Breast epithelium (tissue), 4 donors: ENCODE results near the gene TTLL6. TPM values are rescaled to one million over a fixed set of nuclear protein-coding genes. Genes with fewer than 3 reads are reported as not detected.

ENCODE experiments used
- DNase-seq, 2 donors: peaks; one replicate each; pipeline ENCODE4 v3.0.0-alpha.2; 2019; ENCODE audit warnings: low spot score in 2 of 2
- H3K27ac ChIP-seq, 2 donors: fragments of 200-600 bp; sonication (generic) in 1 of 2; one replicate each; pipeline ENCODE4 v1.5.1; 2016 to 2019; ENCODE audit warnings: mild to moderate bottlenecking in 1 of 2
- H3K27me3 ChIP-seq, 2 donors: fragments of 200-600 bp; sonication (generic) in 1 of 2; one replicate each; pipeline versions ENCODE4 v1.5.1 to v1.6.0; 2017 to 2019; ENCODE audit warnings: control low read depth in 1 of 2, mild to moderate bottlenecking in 1 of 2
- H3K36me3 ChIP-seq: fragments of 200-600 bp; one replicate; pipeline ENCODE4 v1.5.1; 2019
- H3K4me1 ChIP-seq, 2 donors: fragments of 200-600 bp; sonication (generic); one replicate each; pipeline ENCODE4 v1.5.1; 2016 to 2019; ENCODE audit warnings: control low read depth in 1 of 2
- H3K4me3 ChIP-seq, 3 donors: fragments of 200-600 bp; sonication (generic); 1 replicate in 2 of 3; 2 replicates in 1 of 3; pipeline ENCODE4 v1.5.1; 2016 to 2019; ENCODE audit warnings: mild to moderate bottlenecking in 3 of 3, moderate library complexity in 2 of 3
- H3K9me3 ChIP-seq, 2 donors: fragments of 200-600 bp; sonication (generic) in 1 of 2; one replicate each; pipeline ENCODE4 v1.5.1; 2016 to 2019; ENCODE audit warnings: control low read depth in 1 of 2
- POLR2A ChIP-seq: fragments of 450-650 bp; IDR thresholded peaks from one replicate; pipeline ENCODE4 v1.6.1; 2016; ENCODE audit warnings: antibody characterized with exemption, mild to moderate bottlenecking, moderate library complexity
- POLR2AphosphoS5 ChIP-seq, 3 donors: sonication (generic); formaldehyde crosslinking; IDR thresholded peaks; one replicate each; pipeline ENCODE4 v1.6.1; 2017; ENCODE audit warnings: antibody characterized with exemption in 3 of 3
- intact Hi-C: fragments of 100-400 bp; cut with DNase I; formaldehyde crosslinking; loops from one replicate; pipeline ENCODE4 v1.15.1; 2023; ENCODE audit warnings: low total_unique reads
- total RNA-seq, 3 donors: library from RNA; depleted of rRNA; stranded (reverse); fragments of >200 nt; gene quantifications; one replicate each; pipeline ENCODE4 v1.1.0, GENCODE V29; 2016
- TF ChIP-seq, protein P1 (sequence below), 3 donors: fragments of 450-650 bp; IDR thresholded peaks; one replicate each; pipeline ENCODE4 v1.5.1; 2016 to 2017; ENCODE audit warnings: antibody characterized with exemption in 3 of 3, mild to moderate bottlenecking in 3 of 3, moderate library complexity in 3 of 3

TTLL6 gene
- total RNA-seq, 3 donors from 2014 or later = under 0.01 to 0.32 TPM; not detected in 1

DNA sequence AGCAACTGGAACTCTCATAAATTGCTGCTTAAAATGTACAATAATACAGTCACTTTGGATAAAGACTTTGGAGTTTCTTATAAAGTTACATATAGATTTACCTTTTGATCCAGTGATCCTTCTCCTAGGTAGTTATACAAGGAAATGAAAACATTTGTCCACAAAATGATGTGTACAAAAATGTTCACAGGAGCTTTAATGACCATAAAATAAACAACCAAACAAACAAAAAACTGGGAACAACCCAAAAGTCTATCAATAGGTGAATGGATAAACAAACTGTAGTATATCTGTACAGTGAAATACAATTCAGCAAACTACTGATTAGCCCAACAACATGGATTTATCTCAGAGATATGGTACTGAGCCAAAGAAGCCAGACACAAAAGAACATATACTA lies 37.6 kb downstream of the TTLL6 start:
- H3K27me3 ChIP-seq = no peaks in the 10 kb centered on the region
- H3K4me3 ChIP-seq = no peak overlapping the region
- no peak for DNase-seq
- no peaks in the 10 kb centered on the region for H3K9me3 ChIP-seq
- H3K4me1 ChIP-seq = no peaks in the 10 kb centered on the region
- intact Hi-C loops = no loop called here
- no peaks in the 10 kb centered on the region for H3K36me3 ChIP-seq
- no peak overlapping the region for H3K27ac ChIP-seq
- TF ChIP-seq POLR2AphosphoS5 (IDR thresholded peaks at IDR 0.05) (no peak), POLR2A (no peak)
- TF ChIP-seq, protein P1, sequence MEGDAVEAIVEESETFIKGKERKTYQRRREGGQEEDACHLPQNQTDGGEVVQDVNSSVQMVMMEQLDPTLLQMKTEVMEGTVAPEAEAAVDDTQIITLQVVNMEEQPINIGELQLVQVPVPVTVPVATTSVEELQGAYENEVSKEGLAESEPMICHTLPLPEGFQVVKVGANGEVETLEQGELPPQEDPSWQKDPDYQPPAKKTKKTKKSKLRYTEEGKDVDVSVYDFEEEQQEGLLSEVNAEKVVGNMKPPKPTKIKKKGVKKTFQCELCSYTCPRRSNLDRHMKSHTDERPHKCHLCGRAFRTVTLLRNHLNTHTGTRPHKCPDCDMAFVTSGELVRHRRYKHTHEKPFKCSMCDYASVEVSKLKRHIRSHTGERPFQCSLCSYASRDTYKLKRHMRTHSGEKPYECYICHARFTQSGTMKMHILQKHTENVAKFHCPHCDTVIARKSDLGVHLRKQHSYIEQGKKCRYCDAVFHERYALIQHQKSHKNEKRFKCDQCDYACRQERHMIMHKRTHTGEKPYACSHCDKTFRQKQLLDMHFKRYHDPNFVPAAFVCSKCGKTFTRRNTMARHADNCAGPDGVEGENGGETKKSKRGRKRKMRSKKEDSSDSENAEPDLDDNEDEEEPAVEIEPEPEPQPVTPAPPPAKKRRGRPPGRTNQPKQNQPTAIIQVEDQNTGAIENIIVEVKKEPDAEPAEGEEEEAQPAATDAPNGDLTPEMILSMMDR (IDR thresholded peaks at IDR 0.05) = no peak

DNA sequence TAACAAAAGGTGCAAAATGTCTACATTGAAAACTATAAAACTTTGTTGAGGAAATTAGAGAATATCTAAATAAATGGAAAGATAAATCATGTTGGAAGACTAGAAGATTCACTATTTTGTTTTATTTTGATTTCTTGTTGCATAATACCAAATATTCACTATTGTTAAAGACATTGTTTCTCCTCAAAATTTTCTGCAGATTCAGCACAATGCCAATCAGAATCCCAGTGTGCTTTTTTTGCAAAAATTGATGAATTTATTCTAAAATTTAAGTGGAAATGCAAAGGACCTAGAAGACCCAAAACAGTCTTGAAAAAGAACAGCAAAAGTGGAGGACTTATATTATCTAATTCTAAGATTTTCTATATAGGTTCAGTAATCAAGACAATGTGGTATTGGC lies 40.4 kb downstream of the TTLL6 start:
- H3K27me3 ChIP-seq = peaks cover 0 to 4% of the 10 kb centered on the region in 2 donors

DNA sequence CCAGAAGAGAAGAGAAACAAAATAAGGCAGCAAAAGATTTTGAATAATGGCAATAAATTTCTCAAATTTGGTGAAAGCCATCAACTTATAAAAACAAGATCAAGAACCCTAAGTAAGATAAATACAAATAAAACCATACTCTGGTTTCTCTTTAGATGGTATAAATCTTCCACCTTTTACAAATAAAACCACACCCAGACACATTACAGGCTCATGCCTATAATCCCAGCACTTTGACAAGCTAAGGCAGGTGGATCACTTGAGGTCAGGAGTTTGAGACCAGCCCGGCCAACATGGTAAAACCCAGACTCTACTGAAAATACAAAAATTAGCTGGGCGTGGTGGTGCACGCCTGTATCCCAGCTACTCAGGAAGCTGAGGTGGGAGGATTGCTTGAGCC lies 43.8 kb downstream of the TTLL6 start:
- H3K9me3 ChIP-seq = no peaks in the 10 kb centered on the region
- intact Hi-C loops = no loop called here
- no peak overlapping the region for H3K4me3 ChIP-seq
- peaks cover 0 to 9% of the 10 kb centered on the region in 2 donors for H3K27me3 ChIP-seq
- no peak for DNase-seq
- H3K4me1 ChIP-seq = no peaks in the 10 kb centered on the region
- no peaks in the 10 kb centered on the region for H3K36me3 ChIP-seq
- TF ChIP-seq POLR2A (no peak), POLR2AphosphoS5 (IDR thresholded peaks at IDR 0.05) (no peak)
- TF ChIP-seq, protein P1 (IDR thresholded peaks at IDR 0.05) = no peak
- H3K27ac ChIP-seq = no peak overlapping the region

More for the DNA sequence above, 40.4 kb downstream of the TTLL6 start:
- intact Hi-C loops = no loop called here
- DNase-seq = no peak
- no peak overlapping the region for H3K27ac ChIP-seq
- no peaks in the 10 kb centered on the region for H3K36me3 ChIP-seq
- TF ChIP-seq POLR2A = no peak
- TF ChIP-seq, protein P1 (IDR thresholded peaks at IDR 0.05) = no peak
- no peak for TF ChIP-seq POLR2AphosphoS5 (IDR thresholded peaks at IDR 0.05)
- H3K4me1 ChIP-seq = no peaks in the 10 kb centered on the region
- no peaks in the 10 kb centered on the region for H3K9me3 ChIP-seq
- no peak overlapping the region for H3K4me3 ChIP-seq

DNA sequence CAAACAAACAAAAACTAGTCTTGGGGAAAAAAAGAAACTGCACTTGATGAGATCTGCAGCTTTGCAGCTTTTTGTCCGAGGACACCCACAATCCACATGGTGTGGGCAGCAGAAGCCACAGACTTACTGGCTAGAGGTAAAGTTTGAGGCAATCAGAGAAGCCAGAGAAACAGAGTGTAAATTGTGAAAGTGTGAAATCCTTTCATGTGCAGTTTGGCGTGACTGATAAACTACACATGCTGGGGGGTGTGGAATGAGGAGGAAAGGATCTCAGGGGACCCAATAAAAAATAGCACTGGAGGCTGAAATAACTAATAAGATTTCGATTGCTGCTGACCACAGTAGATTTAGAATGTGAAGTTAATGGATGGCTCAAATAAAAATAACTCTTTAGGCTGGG lies 46.1 kb downstream of the TTLL6 start:
- no peaks in the 10 kb centered on the region for H3K9me3 ChIP-seq
- H3K27me3 ChIP-seq = peaks cover 0 to 9% of the 10 kb centered on the region in 2 donors
- no peak overlapping the region for H3K27ac ChIP-seq
- TF ChIP-seq, protein P1 (IDR thresholded peaks at IDR 0.05) = no peak
- no peak for TF ChIP-seq POLR2A
- TF ChIP-seq POLR2AphosphoS5 (IDR thresholded peaks at IDR 0.05) = no peak
- H3K4me3 ChIP-seq = no peak overlapping the region
- H3K4me1 ChIP-seq = no peaks in the 10 kb centered on the region
- DNase-seq = no peak
- intact Hi-C loops = no loop called here
- no peaks in the 10 kb centered on the region for H3K36me3 ChIP-seq

DNA sequence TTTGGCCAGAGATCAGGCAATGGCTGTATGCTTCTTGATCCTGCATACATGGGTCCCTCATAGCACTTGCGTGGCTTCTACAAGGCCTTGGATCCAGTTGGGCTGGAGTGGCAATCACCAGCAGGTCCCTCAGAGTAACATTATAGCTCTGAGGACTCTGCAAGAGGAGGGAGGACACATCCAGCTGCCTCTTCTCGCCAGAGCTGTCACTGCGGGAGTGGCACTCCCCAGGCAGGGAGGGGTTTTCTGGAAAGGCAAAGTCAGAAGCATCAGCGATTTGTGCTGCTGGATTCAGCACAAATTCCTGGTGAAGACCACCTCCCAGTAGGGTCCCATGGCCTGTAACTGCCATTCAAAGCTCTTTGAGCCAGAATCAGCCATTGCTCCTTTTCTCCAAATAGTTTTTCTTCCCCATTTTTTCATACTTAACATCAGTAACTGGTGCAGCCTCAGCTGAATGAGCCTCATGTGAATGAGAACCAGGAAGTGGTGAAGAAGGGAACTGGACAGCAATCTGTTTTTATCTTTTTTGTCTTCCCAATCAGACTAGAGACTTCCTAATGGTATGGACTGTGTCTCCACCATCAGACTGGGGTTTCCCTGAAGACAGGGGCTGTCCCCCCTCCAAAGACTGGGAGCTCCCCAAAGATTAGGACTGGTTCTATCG lies 47.9 kb downstream of the TTLL6 start:
- DNase-seq = no peak
- peaks cover 0 to 13% of the 10 kb centered on the region in 2 donors for H3K27me3 ChIP-seq
- no peaks in the 10 kb centered on the region for H3K36me3 ChIP-seq
- no peaks in the 10 kb centered on the region for H3K4me1 ChIP-seq
- TF ChIP-seq POLR2A = no peak
- TF ChIP-seq, protein P1 (IDR thresholded peaks at IDR 0.05) = no peak
- intact Hi-C loops = no loop called here
- no peak overlapping the region for H3K27ac ChIP-seq
- no peak overlapping the region for H3K4me3 ChIP-seq
- no peaks in the 10 kb centered on the region for H3K9me3 ChIP-seq
